HepG2 (cell line): ENCODE measurements around the gene TAF13. TPM values are rescaled to one million over a fixed set of nuclear protein-coding genes. Genes with fewer than 3 reads are reported as not detected.
A peak's percentile ranks its signal among the peaks of the same experiment; 100 is the strongest.

ENCODE experiments used
- AKNA ChIP-seq: sonication (generic); formaldehyde crosslinking; IDR thresholded peaks from 2 replicates; pipeline ENCODE4 v1.4.0; 2020; ENCODE audit warnings: missing genetic modification reagents, borderline replicate concordance
- ARNT2 ChIP-seq: sonication (generic); formaldehyde crosslinking; IDR thresholded peaks from 2 replicates; pipeline ENCODE4 v1.8.0; 2022; ENCODE audit warnings: mild to moderate bottlenecking, low read depth, missing genetic modification reagents, moderate library complexity
- CREM ChIP-seq, 2 experiments: sonication (generic) in 1 of 2; formaldehyde crosslinking in 1 of 2; IDR thresholded peaks; 2 replicates each; pipeline versions ENCODE4 v1.4.0 to v1.6.1; 2016 to 2020; ENCODE audit warnings: antibody characterized with exemption in 1 of 2, mild to moderate bottlenecking in 1 of 2, missing genetic modification reagents in 1 of 2
- EEA1 ChIP-seq: sonication (generic); formaldehyde crosslinking; IDR thresholded peaks from 2 replicates; pipeline ENCODE4 v1.5.1; 2020; ENCODE audit warnings: mild to moderate bottlenecking, missing genetic modification reagents, borderline replicate concordance
- HMG20A ChIP-seq: IDR thresholded peaks from 2 replicates; pipeline ENCODE4 v1.6.1; 2016; ENCODE audit warnings: borderline replicate concordance
- KLF6 ChIP-seq: IDR thresholded peaks from 2 replicates; pipeline ENCODE4 v1.8.0; 2016; ENCODE audit warnings: missing biosample characterization, missing genetic modification reagents
- MXI1 ChIP-seq: IDR thresholded peaks from 3 replicates; pipeline ENCODE4 v1.6.1; 2012; ENCODE audit warnings: low read depth, low read length, inconsistent platforms, borderline replicate concordance
- NCOA2 ChIP-seq: sonication (generic); formaldehyde crosslinking; IDR thresholded peaks from 2 replicates; pipeline ENCODE4 v1.8.0; 2022; ENCODE audit warnings: inconsistent platforms
- PITX1 ChIP-seq: sonication (generic); formaldehyde crosslinking; IDR thresholded peaks from 2 replicates; pipeline ENCODE4 v1.5.1; 2020; ENCODE audit warnings: mild to moderate bottlenecking, missing genetic modification reagents
- RFX3 ChIP-seq: IDR thresholded peaks from 2 replicates; pipeline ENCODE4 v1.6.1; 2016; ENCODE audit warnings: missing biosample characterization, missing genetic modification reagents
- SMAD3 ChIP-seq: sonication (generic); formaldehyde crosslinking; IDR thresholded peaks from 2 replicates; pipeline ENCODE4 v1.4.0; 2020; ENCODE audit warnings: missing genetic modification reagents
- SP4 ChIP-seq: sonication (generic); formaldehyde crosslinking; IDR thresholded peaks from 2 replicates; pipeline ENCODE4 v1.8.1; 2023; ENCODE audit warnings: mild to moderate bottlenecking, missing genetic modification reagents
- TAF15 ChIP-seq: fragments of 200-400 bp; formaldehyde crosslinking; IDR thresholded peaks from one replicate; pipeline ENCODE4 v1.6.1; 2018; ENCODE audit warnings: mild to moderate bottlenecking, low read depth, low read length; ENCODE audit not compliant: poor library complexity, severe bottlenecking
- ZBTB3 ChIP-seq: sonication (generic); formaldehyde crosslinking; IDR thresholded peaks from 2 replicates; pipeline ENCODE4 v1.4.0; 2020; ENCODE audit warnings: low read depth, mild to moderate bottlenecking, moderate library complexity, missing genetic modification reagents, borderline replicate concordance
- ZNF224 ChIP-seq: sonication (generic); formaldehyde crosslinking; IDR thresholded peaks from 2 replicates; pipeline ENCODE4 v1.5.0; 2020; ENCODE audit warnings: mild to moderate bottlenecking, missing genetic modification reagents
- ZSCAN20 ChIP-seq: sonication (generic); formaldehyde crosslinking; IDR thresholded peaks from 2 replicates; pipeline ENCODE4 v1.4.0; 2020; ENCODE audit warnings: missing genetic modification reagents, mild to moderate bottlenecking, borderline replicate concordance
- ZSCAN31 ChIP-seq: sonication (generic); formaldehyde crosslinking; IDR thresholded peaks from 2 replicates; pipeline ENCODE4 v1.5.0; 2020; ENCODE audit warnings: low read depth, mild to moderate bottlenecking, missing genetic modification reagents
- polyA plus RNA-seq, 8 experiments: library from polyadenylated mRNA; depleted of rRNA in 3 of 8; stranded (reverse) in 7 of 8; unstranded in 1 of 8; fragments of >200 nt; fragmentation: Illumina TruSeq in 4 of 8; extraction: Trizol in 4 of 8; gene quantifications; 2 replicates each; pipeline versions ENCODE4 v1.2.1 to v1.2.3, GENCODE V29; 2011 to 2016; ENCODE audit warnings: low read depth in 4 of 8, missing spikeins in 1 of 8, mixed read lengths in 1 of 8; ENCODE audit not compliant: insufficient read depth in 1 of 8
- total RNA-seq, 5 experiments: library from RNA; depleted of rRNA; stranded (reverse); fragments of >200 nt; fragmentation: Illumina TruSeq; extraction: Trizol; gene quantifications; 2 replicates each; pipeline ENCODE4 v1.2.3, GENCODE V29; 2016; ENCODE audit warnings: low read depth in 1 of 5
- TF ChIP-seq, protein P1 (sequence below): sonication (generic); formaldehyde crosslinking; IDR thresholded peaks from 2 replicates; pipeline ENCODE4 v1.4.0; 2020; ENCODE audit warnings: missing genetic modification reagents
- TF ChIP-seq, protein P2 (sequence below): sonication (generic); formaldehyde crosslinking; IDR thresholded peaks from 2 replicates; pipeline ENCODE4 v1.4.0; 2020; ENCODE audit warnings: mild to moderate bottlenecking, low read depth, missing genetic modification reagents
- TF ChIP-seq, protein P3 (sequence below): sonication (generic); formaldehyde crosslinking; IDR thresholded peaks from 2 replicates; pipeline ENCODE4 v1.4.0; 2020; ENCODE audit warnings: missing genetic modification reagents

Gene TAF13
- total and polyA plus RNA-seq, 2 of the 13 experiments (the other 11 are each of a cell fraction or from before 2014, with no cell fraction given) = 11.5 to 36.3 TPM

DNA sequence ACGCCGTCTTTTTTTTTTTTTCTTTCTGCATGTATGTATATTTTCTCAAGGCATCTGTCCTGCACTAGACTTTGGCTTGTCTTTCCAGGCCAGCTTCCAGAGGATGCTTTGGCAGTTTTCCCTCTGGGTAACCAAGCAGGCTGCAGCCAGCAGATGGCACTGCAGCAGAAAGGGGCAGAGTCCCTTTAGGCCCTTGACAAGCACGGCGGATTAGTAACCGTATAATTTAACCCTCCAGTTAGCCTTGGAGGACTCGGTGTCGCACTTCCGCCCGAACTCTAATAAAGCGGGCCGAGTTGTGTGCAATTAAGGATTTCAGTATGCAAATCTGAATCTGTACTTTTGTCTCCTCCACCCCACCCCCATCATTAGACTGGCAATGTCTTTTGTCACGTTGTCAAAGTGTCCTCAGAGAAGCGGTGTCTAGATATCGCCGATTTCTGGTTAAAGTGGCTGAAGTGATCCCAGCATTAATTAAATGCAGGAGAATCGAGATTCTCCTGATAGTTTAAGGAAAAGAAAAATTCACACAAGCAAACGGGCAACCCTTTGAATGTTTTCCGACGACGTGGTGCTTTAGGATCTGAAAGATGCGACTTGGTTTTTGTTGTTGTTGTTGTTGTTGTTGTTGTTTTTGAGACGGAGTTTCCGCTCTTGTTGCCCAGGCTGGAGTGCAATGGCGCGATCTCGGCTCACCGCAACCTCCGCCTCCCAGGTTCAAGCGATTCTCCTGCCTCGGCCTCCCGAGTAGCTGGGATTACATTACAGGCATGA, 13.6 kb upstream of the TAF13 start (continued):
- TF ChIP-seq AKNA (CRISPR knock-in tag) (no peak), EEA1 (CRISPR knock-in tag) (no peak), TAF15 (no peak), ARNT2 (CRISPR knock-in tag) (peak; percentile 48; the same call in 1 of the 2 replicates), HMG20A (CRISPR knock-in tag) (peak; percentile 33; the same call in 1 of the 2 replicates), ZBTB3 (CRISPR knock-in tag) (no peak), ZSCAN31 (0 out of 2 replicates have a peak, but pooled peaks have one; percentile 60), PITX1 (CRISPR knock-in tag) (peak; percentile 66; the same call in 1 of the 2 replicates), KLF6 (peak; percentile 45; the same call in 1 of the 2 replicates), RFX3 (CRISPR knock-in tag) (no peak), ZSCAN20 (CRISPR knock-in tag) (0 out of 2 replicates have a peak, but pooled peaks have one; percentile 45), SP4 (no peak), SMAD3 (CRISPR knock-in tag) (peak; percentile 80), CREM (IDR thresholded peaks at IDR 0.05) (no peak), CREM (CRISPR knock-in tag; IDR thresholded peaks at IDR 0.05) (no peak), NCOA2 (CRISPR knock-in tag) (0 out of 2 replicates have a peak, but pooled peaks have one; percentile 14), ZNF224 (0 out of 2 replicates have a peak, but pooled peaks have one; percentile 25), MXI1 (peak; percentile 36; the same call in 1 of the 3 replicates)
- TF ChIP-seq, protein P1, sequence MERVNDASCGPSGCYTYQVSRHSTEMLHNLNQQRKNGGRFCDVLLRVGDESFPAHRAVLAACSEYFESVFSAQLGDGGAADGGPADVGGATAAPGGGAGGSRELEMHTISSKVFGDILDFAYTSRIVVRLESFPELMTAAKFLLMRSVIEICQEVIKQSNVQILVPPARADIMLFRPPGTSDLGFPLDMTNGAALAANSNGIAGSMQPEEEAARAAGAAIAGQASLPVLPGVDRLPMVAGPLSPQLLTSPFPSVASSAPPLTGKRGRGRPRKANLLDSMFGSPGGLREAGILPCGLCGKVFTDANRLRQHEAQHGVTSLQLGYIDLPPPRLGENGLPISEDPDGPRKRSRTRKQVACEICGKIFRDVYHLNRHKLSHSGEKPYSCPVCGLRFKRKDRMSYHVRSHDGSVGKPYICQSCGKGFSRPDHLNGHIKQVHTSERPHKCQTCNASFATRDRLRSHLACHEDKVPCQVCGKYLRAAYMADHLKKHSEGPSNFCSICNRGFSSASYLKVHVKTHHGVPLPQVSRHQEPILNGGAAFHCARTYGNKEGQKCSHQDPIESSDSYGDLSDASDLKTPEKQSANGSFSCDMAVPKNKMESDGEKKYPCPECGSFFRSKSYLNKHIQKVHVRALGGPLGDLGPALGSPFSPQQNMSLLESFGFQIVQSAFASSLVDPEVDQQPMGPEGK (CRISPR knock-in tag) = 0 out of 2 replicates have a peak, but pooled peaks have one; percentile 41
- TF ChIP-seq, protein P2, sequence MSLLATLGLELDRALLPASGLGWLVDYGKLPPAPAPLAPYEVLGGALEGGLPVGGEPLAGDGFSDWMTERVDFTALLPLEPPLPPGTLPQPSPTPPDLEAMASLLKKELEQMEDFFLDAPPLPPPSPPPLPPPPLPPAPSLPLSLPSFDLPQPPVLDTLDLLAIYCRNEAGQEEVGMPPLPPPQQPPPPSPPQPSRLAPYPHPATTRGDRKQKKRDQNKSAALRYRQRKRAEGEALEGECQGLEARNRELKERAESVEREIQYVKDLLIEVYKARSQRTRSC (CRISPR knock-in tag) = no peak
- TF ChIP-seq, protein P3, sequence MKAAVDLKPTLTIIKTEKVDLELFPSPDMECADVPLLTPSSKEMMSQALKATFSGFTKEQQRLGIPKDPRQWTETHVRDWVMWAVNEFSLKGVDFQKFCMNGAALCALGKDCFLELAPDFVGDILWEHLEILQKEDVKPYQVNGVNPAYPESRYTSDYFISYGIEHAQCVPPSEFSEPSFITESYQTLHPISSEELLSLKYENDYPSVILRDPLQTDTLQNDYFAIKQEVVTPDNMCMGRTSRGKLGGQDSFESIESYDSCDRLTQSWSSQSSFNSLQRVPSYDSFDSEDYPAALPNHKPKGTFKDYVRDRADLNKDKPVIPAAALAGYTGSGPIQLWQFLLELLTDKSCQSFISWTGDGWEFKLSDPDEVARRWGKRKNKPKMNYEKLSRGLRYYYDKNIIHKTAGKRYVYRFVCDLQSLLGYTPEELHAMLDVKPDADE (CRISPR knock-in tag) = 0 out of 2 replicates have a peak, but pooled peaks have one; percentile 4
